LNCAP (cell line): Measurements from ENCODE around the gene TCF3.

Experiments used
- CTCF ChIP-seq: fragments of 450-650 bp; IDR thresholded peaks from 2 replicates; pipeline ENCODE4 v1.5.1; 2017; ENCODE audit warnings: mild to moderate bottlenecking

The TCF3 gene

DNA sequence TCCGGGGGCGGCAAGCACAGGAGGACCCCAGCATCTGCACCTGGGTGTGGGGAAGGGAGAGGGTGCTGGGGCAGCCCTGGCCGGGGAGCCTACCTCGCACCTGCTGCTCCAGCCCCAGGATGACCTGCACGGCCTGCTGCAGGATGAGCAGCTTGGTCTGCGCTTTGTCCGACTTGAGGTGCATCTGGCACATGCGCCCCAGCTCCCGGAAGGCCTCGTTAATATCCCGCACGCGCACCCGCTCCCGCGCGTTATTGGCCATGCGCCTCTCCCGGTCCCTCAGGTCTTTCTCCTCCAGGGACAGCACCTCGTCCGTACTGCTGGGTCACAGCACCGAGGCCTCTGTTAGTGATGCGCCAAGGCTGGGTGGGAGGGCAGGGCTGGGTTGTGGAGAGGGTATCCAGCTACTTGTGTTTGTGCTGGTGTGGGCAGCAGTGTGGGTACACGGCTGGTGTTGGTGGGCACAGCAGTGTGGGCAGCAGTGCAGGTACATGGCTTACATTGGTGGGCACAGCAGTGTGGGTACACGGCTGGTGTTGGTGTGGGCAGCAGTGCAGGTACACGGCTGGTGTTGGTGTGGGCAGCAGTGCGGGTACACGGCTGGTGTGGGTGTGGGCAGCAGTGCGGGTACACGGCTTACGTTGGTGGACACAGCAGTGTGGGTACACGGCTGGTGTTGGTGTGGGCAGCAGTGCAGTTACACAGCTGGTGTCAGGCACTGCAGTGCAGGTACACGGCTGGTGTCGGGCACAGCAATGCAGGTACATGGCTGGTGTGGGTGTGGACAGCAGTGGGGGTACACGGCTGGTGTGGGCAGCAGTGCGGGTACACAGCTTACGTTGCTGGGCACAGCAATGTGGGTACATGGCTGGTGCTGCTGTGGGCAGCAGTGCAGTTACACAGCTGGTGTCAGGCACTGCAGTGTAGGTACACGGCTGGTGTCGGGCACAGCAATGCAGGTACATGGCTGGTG lies 40.0 kb downstream of the TCF3 start:
- TF ChIP-seq CTCF: no peak

DNA sequence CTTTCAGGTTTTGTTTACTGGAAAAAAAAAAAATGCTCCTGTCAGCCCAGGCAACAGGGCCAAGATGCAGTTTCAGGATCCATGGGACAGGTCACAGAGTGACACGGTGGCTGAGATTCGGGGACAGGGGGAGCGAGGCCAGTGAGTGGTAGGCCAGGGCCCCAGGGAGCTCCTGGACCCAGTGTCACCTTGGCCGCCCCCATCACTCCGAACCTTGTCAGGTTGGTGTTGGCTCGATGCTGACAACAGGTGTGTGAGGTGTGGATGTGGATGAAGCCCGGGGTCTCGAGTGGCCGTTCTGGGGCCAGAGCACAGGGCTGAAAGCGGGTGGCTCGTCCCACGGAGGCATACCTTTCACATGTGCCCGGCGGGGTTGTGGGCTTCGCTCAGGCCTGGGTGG lies 41.1 kb downstream of the TCF3 start:
- TF ChIP-seq CTCF: no peak

DNA sequence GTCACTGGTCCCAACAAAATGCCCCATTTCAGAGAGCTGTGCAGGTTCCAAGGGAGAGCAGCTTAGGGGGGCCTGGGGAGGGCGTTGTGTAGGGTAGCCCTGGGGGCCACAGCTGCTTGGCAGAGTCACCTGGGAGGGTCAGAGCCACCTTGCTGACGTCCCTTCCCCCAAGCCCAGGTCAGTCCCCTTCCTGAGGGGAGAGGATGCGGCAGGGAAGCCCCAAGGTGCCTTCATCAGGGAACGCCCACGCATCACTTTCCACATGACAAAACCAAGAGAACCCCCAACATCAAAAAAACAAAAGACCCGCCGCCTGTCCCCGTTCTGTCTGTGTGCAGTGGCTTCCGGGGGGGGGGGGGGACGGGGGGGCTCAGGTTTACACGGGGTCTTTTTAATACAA lies 41.8 kb downstream of the TCF3 start:
- TF ChIP-seq CTCF: no peak

DNA sequence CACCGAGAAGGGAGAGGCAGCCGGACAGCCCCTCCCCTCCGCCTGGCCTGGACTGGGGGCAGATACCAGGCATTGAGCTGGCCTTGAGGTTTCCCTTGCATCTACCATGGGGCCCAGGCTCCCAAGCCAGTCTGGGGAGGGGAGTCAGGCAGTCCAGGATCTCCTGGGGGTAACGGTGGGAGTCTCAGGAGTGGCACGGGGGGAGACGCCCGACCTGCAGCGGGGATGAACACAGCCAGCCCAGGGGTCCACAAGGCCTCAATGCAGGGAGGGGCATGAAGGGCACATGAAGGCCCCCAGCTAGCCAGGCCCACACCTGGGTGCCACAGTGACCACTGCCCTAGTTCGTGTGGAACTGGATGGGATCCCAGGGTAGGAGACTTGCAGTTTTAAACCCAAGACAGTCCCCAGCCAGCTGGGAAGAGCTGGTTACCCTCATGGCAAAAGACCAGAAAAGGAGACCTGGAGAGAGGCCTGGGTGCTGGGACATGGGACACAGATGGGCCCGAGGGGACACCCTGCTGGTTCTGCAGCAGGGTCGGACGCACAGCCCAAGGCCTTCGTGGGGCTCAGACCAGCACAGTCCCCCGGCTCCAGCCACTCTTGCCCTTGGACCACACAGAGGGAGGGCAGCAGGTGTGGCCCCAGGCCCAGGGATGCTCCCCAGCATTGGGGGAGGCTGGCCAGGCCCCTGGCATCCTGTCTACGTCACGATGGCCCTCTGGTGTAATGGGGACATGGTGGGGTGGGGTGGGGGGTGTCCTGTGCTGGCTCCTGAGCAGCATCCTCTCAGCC lies 42.5 kb downstream of the TCF3 start:
- TF ChIP-seq CTCF: no peak

DNA sequence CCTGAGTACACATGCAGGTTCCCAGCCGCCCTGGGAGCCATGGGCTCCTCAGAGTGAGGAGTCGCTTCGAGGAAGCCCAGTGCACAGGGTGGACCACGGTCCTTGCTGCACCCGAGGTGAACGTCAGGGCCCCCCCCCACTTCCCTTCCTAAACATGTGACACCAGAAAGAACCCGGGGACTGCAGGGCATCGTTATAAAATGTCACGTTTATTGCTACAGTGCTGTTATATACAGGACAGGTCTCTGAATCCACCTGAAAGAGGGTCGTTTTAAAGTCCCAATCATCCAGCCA lies 43.4 kb downstream of the TCF3 start:
- no peak for TF ChIP-seq CTCF

GRCh38 chr19:1608359-1609102 lies 43.9 kb downstream of the TCF3 start:
- no peak for TF ChIP-seq CTCF

- no peak for TF ChIP-seq CTCF
Measured at GRCh38 chr19:1606138-1606651, 46.2 kb downstream of the TCF3 start.
